ENCODE results near the gene SLC9A2. TPM values are rescaled to one million over a fixed set of nuclear protein-coding genes. Genes with fewer than 3 reads are reported as not detected.

The SLC9A2 gene
- under 0.01 and 0.13 TPM in 2 replicates for total RNA-seq

GRCh38 chr2:102619414-102620319, at the start of gene SLC9A2:
Gene SLC9A2, plus strand, starts transcription at chr2:102619553. Its CDS starts 296 bp downstream, at chr2:102619849.

Other genes with a start within 250 kb of the SLC9A2 start
- gene IL18RAP, start 196.4 kb upstream of the SLC9A2 start, total RNA-seq = not detected in 2 replicates
- 0.13 TPM in 1 of 2 replicates, not detected in the other for gene SLC9A4, start 146.3 kb upstream of the SLC9A2 start, total RNA-seq
- gene TMEM182, start 142.5 kb downstream of the SLC9A2 start, total RNA-seq = 1.8 and 3.2 TPM in 2 replicates

Data from mesangial cell (primary cell).